Lower lobe of right lung (tissue), 2 donors: Measurements from ENCODE around the gene CPNE7. TPM values are rescaled to one million over a fixed set of nuclear protein-coding genes. Genes with fewer than 3 reads are reported as not detected.

ENCODE experiments used
- ATAC-seq, 2 donors: fragments of 200-7000 bp; cut with Tn5 transposase; one replicate each; pipeline ENCODE4 v1.9.1; 2020 to 2022; ENCODE audit warnings: mild to moderate bottlenecking in 2 of 2, moderate library complexity in 2 of 2
- DNase-seq: peaks from one replicate; pipeline ENCODE4 v3.0.0-alpha.2; 2020
- H3K27ac ChIP-seq: fragments of 200-600 bp; one replicate; pipeline ENCODE4 v1.8.0; 2022
- H3K27me3 ChIP-seq: fragments of 200-600 bp; one replicate; pipeline ENCODE4 v1.8.0; 2022; ENCODE audit warnings: low read depth
- H3K36me3 ChIP-seq: fragments of 200-600 bp; one replicate; pipeline ENCODE4 v1.8.0; 2022; ENCODE audit warnings: mild to moderate bottlenecking
- H3K4me1 ChIP-seq: fragments of 200-600 bp; one replicate; pipeline ENCODE4 v1.8.0; 2022
- H3K4me3 ChIP-seq: fragments of 200-600 bp; one replicate; pipeline ENCODE4 v1.8.0; 2022; ENCODE audit warnings: mild to moderate bottlenecking
- H3K9me3 ChIP-seq: fragments of 200-600 bp; one replicate; pipeline ENCODE4 v1.8.0; 2022
- intact Hi-C: fragments of 100-400 bp; cut with DNase I; formaldehyde crosslinking; loops from one replicate; pipeline ENCODE4 v1.11.0; 2022
- total RNA-seq: library from RNA; stranded (reverse); fragmentation: NEBNext Ultra II Directional; extraction: Animal tissue kit (Norgen Biotek cat#: 25700); gene quantifications from one replicate; pipeline ENCODE4 v1.2.1, GENCODE V29; 2021
- TF ChIP-seq, protein P1 (sequence below): fragments of 200-600 bp; IDR thresholded peaks from one replicate; pipeline ENCODE4 v1.8.0; 2022; ENCODE audit warnings: antibody characterized with exemption, mild to moderate bottlenecking
- donor health status: DM: no; HTN: yes; CAD: no; lungs with severe emphysema.

Gene CPNE7
- total RNA-seq, 1 donor from 2014 or later = 0.35 TPM

- DNase-seq (no peak), ATAC-seq (no peak)
- intact Hi-C loops = no loop called here
- TF ChIP-seq, protein P1, sequence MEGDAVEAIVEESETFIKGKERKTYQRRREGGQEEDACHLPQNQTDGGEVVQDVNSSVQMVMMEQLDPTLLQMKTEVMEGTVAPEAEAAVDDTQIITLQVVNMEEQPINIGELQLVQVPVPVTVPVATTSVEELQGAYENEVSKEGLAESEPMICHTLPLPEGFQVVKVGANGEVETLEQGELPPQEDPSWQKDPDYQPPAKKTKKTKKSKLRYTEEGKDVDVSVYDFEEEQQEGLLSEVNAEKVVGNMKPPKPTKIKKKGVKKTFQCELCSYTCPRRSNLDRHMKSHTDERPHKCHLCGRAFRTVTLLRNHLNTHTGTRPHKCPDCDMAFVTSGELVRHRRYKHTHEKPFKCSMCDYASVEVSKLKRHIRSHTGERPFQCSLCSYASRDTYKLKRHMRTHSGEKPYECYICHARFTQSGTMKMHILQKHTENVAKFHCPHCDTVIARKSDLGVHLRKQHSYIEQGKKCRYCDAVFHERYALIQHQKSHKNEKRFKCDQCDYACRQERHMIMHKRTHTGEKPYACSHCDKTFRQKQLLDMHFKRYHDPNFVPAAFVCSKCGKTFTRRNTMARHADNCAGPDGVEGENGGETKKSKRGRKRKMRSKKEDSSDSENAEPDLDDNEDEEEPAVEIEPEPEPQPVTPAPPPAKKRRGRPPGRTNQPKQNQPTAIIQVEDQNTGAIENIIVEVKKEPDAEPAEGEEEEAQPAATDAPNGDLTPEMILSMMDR = no peak
- peaks cover 18% of the 10 kb centered on the region for H3K4me1 ChIP-seq
- peaks cover 46% of the 10 kb centered on the region for H3K27me3 ChIP-seq
- H3K27ac ChIP-seq = no peak overlapping the region
- H3K9me3 ChIP-seq = no peaks in the 10 kb centered on the region
- no peak overlapping the region for H3K4me3 ChIP-seq
- no peaks in the 10 kb centered on the region for H3K36me3 ChIP-seq
Observed at GRCh38 chr16:89577055-89577759, 1.6 kb downstream of the CPNE7 start.

GRCh38 chr16:89579351-89579750, 3.8 kb downstream of the CPNE7 start:
- intact Hi-C loops = no loop called here
- no peaks in the 10 kb centered on the region for H3K9me3 ChIP-seq
- H3K36me3 ChIP-seq = no peaks in the 10 kb centered on the region
- TF ChIP-seq, protein P1 = no peak
- ATAC-seq = no peak
- H3K4me3 ChIP-seq = no peak overlapping the region
- H3K27me3 ChIP-seq = peaks cover 26% of the 10 kb centered on the region
- H3K4me1 ChIP-seq = peaks cover 26% of the 10 kb centered on the region
- DNase-seq = no peak
- no peak overlapping the region for H3K27ac ChIP-seq

- intact Hi-C loops = no loop called here
- no peak overlapping the region for H3K4me3 ChIP-seq
- peaks cover 16% of the 10 kb centered on the region for H3K4me1 ChIP-seq
- no peak overlapping the region for H3K27ac ChIP-seq
- no peaks in the 10 kb centered on the region for H3K36me3 ChIP-seq
- peaks cover 10% of the 10 kb centered on the region for H3K27me3 ChIP-seq
- TF ChIP-seq, protein P1 = no peak
- ATAC-seq (no peak), DNase-seq (no peak)
- no peaks in the 10 kb centered on the region for H3K9me3 ChIP-seq
Observed at GRCh38 chr16:89581045-89581695, 5.6 kb downstream of the CPNE7 start.

DNA sequence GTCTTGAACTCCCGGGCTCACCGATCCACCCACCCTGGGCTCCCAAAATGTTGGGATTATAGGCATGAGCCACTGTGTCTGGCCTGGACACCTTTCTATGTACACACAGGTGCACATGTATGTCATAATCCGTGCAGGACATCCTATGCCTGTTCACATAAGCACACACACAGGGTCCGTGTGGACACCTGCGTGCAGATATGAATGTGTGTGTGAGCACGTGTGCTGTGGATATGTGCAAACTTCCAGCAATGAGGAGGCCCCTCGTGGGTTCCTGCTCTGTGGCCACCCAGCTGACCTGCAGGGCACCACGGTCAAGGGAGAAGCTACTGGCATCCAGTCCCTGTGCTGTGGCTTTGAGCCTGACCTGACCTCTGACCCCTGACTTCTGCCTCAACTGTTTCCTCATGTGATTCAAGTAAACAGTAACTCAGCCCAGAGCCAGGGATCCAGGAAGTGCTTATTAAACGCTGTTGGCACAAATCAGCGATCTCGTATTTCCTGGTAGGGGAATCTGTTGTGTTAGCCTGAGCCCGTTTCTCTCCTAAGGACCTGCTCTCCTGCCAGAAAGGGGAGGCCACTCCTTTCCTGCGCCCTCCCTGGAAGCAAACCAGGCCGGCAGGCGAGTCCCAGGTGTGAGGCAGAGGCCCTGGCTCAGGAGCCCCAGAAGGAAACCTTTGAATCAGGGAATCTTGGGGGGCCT, 6.5 kb downstream of the CPNE7 start:
- no peak for DNase-seq
- Histone ChIP-seq H3K27ac (peak overlapping the region; percentile 66), H3K4me1 (peaks cover 16% of the 10 kb centered on the region), H3K9me3 (no peaks in the 10 kb centered on the region), H3K4me3 (no peak overlapping the region), H3K27me3 (peaks cover 1% of the 10 kb centered on the region), H3K36me3 (no peaks in the 10 kb centered on the region)
- peak; percentile 57 to 59 for ATAC-seq
- intact Hi-C loops = no loop called here
- TF ChIP-seq, protein P1 = no peak

GRCh38 chr16:89582614-89583196, 7.1 kb downstream of the CPNE7 start:
- H3K4me1 ChIP-seq = peaks cover 16% of the 10 kb centered on the region

More at GRCh38 chr16:89582614-89583196, 7.1 kb downstream of the CPNE7 start:
- H3K4me3 ChIP-seq = no peak overlapping the region
- H3K27me3 ChIP-seq = no peaks in the 10 kb centered on the region
- intact Hi-C loops = no loop called here
- TF ChIP-seq, protein P1 = no peak
- H3K36me3 ChIP-seq = no peaks in the 10 kb centered on the region
- DNase-seq (no peak), ATAC-seq (no peak)
- H3K9me3 ChIP-seq = no peaks in the 10 kb centered on the region
- peak overlapping the region; percentile 66 for H3K27ac ChIP-seq
